ENCODE data around the gene BAG1.

The BAG1 gene

GRCh38 chr9:33273972-33274328 is 9.4 kb upstream of the BAG1 start:
- no peak for DNase-seq (ENCODE audit: low read depth in 2 of 2)

GRCh38 chr9:33273266-33273971 is 8.9 kb upstream of the BAG1 start:
- no peak for DNase-seq (ENCODE audit: low read depth in 2 of 2)

GRCh38 chr9:33272061-33272460 is 7.6 kb upstream of the BAG1 start:
- no peak for DNase-seq (ENCODE audit: low read depth in 2 of 2)

- no peak for DNase-seq (ENCODE audit: low read depth in 2 of 2)
These were observed 5.6 kb upstream of the BAG1 start for GRCh38 chr9:33270146-33270545.

- DNase-seq (ENCODE audit: low read depth in 2 of 2): no peak
These were observed 2.8 kb upstream of the BAG1 start for GRCh38 chr9:33267151-33267767.

GRCh38 chr9:33265211-33265865 is 830 bp upstream of the BAG1 start:
- no peak for DNase-seq (ENCODE audit: low read depth in 2 of 2)

- DNase-seq (ENCODE audit: low read depth in 2 of 2): peak; percentile 28 to 36
These were observed 470 bp downstream of the BAG1 start for GRCh38 chr9:33264003-33264472.

- DNase-seq (ENCODE audit: low read depth in 2 of 2): no peak
These were observed 1.1 kb downstream of the BAG1 start for GRCh38 chr9:33263131-33264002.

- DNase-seq (ENCODE audit: low read depth in 2 of 2): no peak
These were observed 4.1 kb downstream of the BAG1 start for GRCh38 chr9:33260372-33260771.

- DNase-seq (ENCODE audit: low read depth in 2 of 2): no peak
These were observed 7.2 kb downstream of the BAG1 start for GRCh38 chr9:33257276-33257675.

GRCh38 chr9:33256236-33256635 is 8.3 kb downstream of the BAG1 start:
- no peak for DNase-seq (ENCODE audit: low read depth in 2 of 2)

- DNase-seq (ENCODE audit: low read depth in 2 of 2): no peak
These were observed 9.0 kb downstream of the BAG1 start for GRCh38 chr9:33255471-33255870.

GRCh38 chr9:33255014-33255413 is 9.5 kb downstream of the BAG1 start:
- no peak for DNase-seq (ENCODE audit: low read depth in 2 of 2)

- no peak for DNase-seq (ENCODE audit: low read depth in 2 of 2)
These were observed 10.3 kb downstream of the BAG1 start for GRCh38 chr9:33254211-33254610.

GRCh38 chr9:33250458-33250995 is 14.0 kb downstream of the BAG1 start:
- no peak for DNase-seq (ENCODE audit: low read depth in 2 of 2)

- DNase-seq (ENCODE audit: low read depth in 2 of 2): no peak
These were observed 14.5 kb downstream of the BAG1 start for GRCh38 chr9:33249983-33250382.

GRCh38 chr9:33249087-33249658 is 15.3 kb downstream of the BAG1 start:
- DNase-seq (ENCODE audit: low read depth in 2 of 2): no peak

- DNase-seq (ENCODE audit: low read depth in 2 of 2): no peak
These were observed 15.9 kb downstream of the BAG1 start for GRCh38 chr9:33248606-33249005.

GRCh38 chr9:33246269-33246860 is 18.1 kb downstream of the BAG1 start:
- no peak for DNase-seq (ENCODE audit: low read depth in 2 of 2)

GRCh38 chr9:33245341-33245740 is 19.2 kb downstream of the BAG1 start:
- DNase-seq (ENCODE audit: low read depth in 2 of 2): no peak

GRCh38 chr9:33244137-33244784 is 20.2 kb downstream of the BAG1 start:
- DNase-seq (ENCODE audit: low read depth in 2 of 2): no peak
